ENCODE data around the gene UCP1. TPM values are rescaled to one million over a fixed set of nuclear protein-coding genes. Genes with fewer than 3 reads are reported as not detected.

UCP1 gene
- total RNA-seq, 1 experiment from 2014 or later = not detected

- H3K4me1 Mint-ChIP-seq (ENCODE audit: insufficient read depth, unreplicated experiment) = no peaks in the 10 kb centered on the region
- H3K9me3 Mint-ChIP-seq (ENCODE audit: unreplicated experiment) = peaks cover 14% of the 10 kb centered on the region
- DNase-seq (ENCODE audit: unreplicated experiment) = no peak
- intact Hi-C loops (cut with micrococcal nuclease) = no loop called here
- ChIA-PET POLR2A (no interaction called here), CTCF (no interaction called here)
- peaks cover 31% of the 10 kb centered on the region for H3K27me3 Mint-ChIP-seq (ENCODE audit: insufficient read depth, unreplicated experiment)
- H3K4me3 Mint-ChIP-seq (ENCODE audit: unreplicated experiment) = no peak overlapping the region
- TF ChIP-seq CTCF (IDR thresholded peaks at IDR 0.05; ENCODE audit: unreplicated experiment) = no peak
- H3K27ac Mint-ChIP-seq (ENCODE audit: low read depth, unreplicated experiment) = no peak overlapping the region
- H3K36me3 Mint-ChIP-seq (ENCODE audit: insufficient read depth, unreplicated experiment) = no peaks in the 10 kb centered on the region
- BruUV-seq (replicated peaks) = no TSS peak
These were observed 6.7 kb upstream of the UCP1 start for GRCh38 chr4:140575489-140575888.

DNA sequence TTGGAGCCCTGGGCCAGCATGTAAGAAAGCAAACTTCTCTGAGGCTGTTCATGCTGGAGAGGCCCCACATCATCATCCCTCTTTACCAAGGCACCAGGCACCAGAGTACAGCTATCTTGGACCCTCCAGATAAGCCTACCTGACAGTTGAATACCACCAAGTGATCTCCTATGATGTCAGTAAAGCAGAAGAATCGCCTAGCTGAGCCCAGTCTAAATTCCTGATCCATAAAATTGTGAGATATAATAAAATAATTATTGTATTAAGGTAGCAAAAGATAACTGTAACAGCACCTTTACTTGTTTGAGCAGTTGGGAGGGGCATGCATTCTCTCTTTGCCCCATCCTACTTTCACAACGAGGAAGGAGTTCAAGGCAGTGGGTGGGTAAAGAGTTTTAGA, 2.9 kb upstream of the UCP1 start:
- Mint-ChIP-seq H3K9me3 (ENCODE audit: unreplicated experiment) (peaks cover 20% of the 10 kb centered on the region), H3K4me1 (ENCODE audit: insufficient read depth, unreplicated experiment) (no peaks in the 10 kb centered on the region), H3K36me3 (ENCODE audit: insufficient read depth, unreplicated experiment) (no peaks in the 10 kb centered on the region), H3K4me3 (ENCODE audit: unreplicated experiment) (no peak overlapping the region), H3K27ac (ENCODE audit: low read depth, unreplicated experiment) (no peak overlapping the region), H3K27me3 (ENCODE audit: insufficient read depth, unreplicated experiment) (peaks cover 2% of the 10 kb centered on the region)
- BruUV-seq (replicated peaks) = no TSS peak
- CTCF ChIA-PET = no interaction called here
- DNase-seq (ENCODE audit: unreplicated experiment) = no peak
- TF ChIP-seq CTCF (IDR thresholded peaks at IDR 0.05; ENCODE audit: unreplicated experiment) = no peak
- intact Hi-C loops (cut with micrococcal nuclease) = no loop called here
- POLR2A ChIA-PET = no interaction called here

GRCh38 chr4:140569307-140569638, 512 bp upstream of the UCP1 start:
- no peak for DNase-seq (ENCODE audit: unreplicated experiment)
- no peaks in the 10 kb centered on the region for H3K36me3 Mint-ChIP-seq (ENCODE audit: insufficient read depth, unreplicated experiment)
- peak overlapping the region; percentile 67 for H3K4me3 Mint-ChIP-seq (ENCODE audit: unreplicated experiment)
- no peaks in the 10 kb centered on the region for H3K4me1 Mint-ChIP-seq (ENCODE audit: insufficient read depth, unreplicated experiment)
- CTCF ChIA-PET = interaction anchor here (0.6 to 1.6 kb wide), 3 partner anchors 26 to 210 kb away, joined by 3 to 6 read pairs (median 3); no protein-coding TSS in a partner anchor
- BruUV-seq (replicated peaks) = no TSS peak
- no peak for TF ChIP-seq CTCF (IDR thresholded peaks at IDR 0.05; ENCODE audit: unreplicated experiment)
- POLR2A ChIA-PET = no interaction called here
- H3K27me3 Mint-ChIP-seq (ENCODE audit: insufficient read depth, unreplicated experiment) = no peaks in the 10 kb centered on the region
- intact Hi-C loops (cut with micrococcal nuclease) = no loop called here
- no peak overlapping the region for H3K27ac Mint-ChIP-seq (ENCODE audit: low read depth, unreplicated experiment)
- peaks cover 20% of the 10 kb centered on the region for H3K9me3 Mint-ChIP-seq (ENCODE audit: unreplicated experiment)

GRCh38 chr4:140559696-140560095, 9.1 kb downstream of the UCP1 start:
- Mint-ChIP-seq H3K36me3 (ENCODE audit: insufficient read depth, unreplicated experiment) (no peaks in the 10 kb centered on the region), H3K27me3 (ENCODE audit: insufficient read depth, unreplicated experiment) (no peaks in the 10 kb centered on the region), H3K27ac (ENCODE audit: low read depth, unreplicated experiment) (no peak overlapping the region), H3K4me3 (ENCODE audit: unreplicated experiment) (no peak overlapping the region), H3K4me1 (ENCODE audit: insufficient read depth, unreplicated experiment) (no peaks in the 10 kb centered on the region), H3K9me3 (ENCODE audit: unreplicated experiment) (no peaks in the 10 kb centered on the region)
- no TSS peak for BruUV-seq (replicated peaks)
- CTCF ChIA-PET = interaction anchor here (0.6 kb wide), 2 partner anchors 23 to 68 kb away, joined by 5 to 6 read pairs; no protein-coding TSS in a partner anchor
- POLR2A ChIA-PET = interaction anchor here (0.7 kb wide), 1 partner anchor 8 kb away, joined by 3 read pairs; no protein-coding TSS in a partner anchor
- no peak for DNase-seq (ENCODE audit: unreplicated experiment)
- intact Hi-C loops (cut with micrococcal nuclease) = no loop called here
- no peak for TF ChIP-seq CTCF (IDR thresholded peaks at IDR 0.05; ENCODE audit: unreplicated experiment)
